Measurements from ENCODE around the gene IL11. TPM values are rescaled to one million over a fixed set of nuclear protein-coding genes. Genes with fewer than 3 reads are reported as not detected.
A peak's percentile ranks its signal among the peaks of the same experiment; 100 is the strongest.
"Not testable (repeated sequence)": the region's sequence is repeated elsewhere in the genome, so short reads cannot be mapped to it uniquely, and the experiment has no call there.

Gene IL11
- total RNA-seq = 0.19 and 0.83 TPM in 2 replicates
- 16.7 TPM for polyA plus RNA-seq (2012)

GRCh38 chr19:55370305-55370988 is at the start of gene IL11:
Gene IL11 (minus strand): TSS chr19:55370463. CDS start chr19:55370310, 153 bp downstream.
- DNase-seq (ENCODE audit: low read depth) = no peak

- no peak for DNase-seq (ENCODE audit: low read depth)
Observed at GRCh38 chr19:55419624-55420236, 49.5 kb upstream of the IL11 start.

- DNase-seq (ENCODE audit: low read depth) = no peak
Observed at GRCh38 chr19:55419103-55419502, 48.8 kb upstream of the IL11 start.

- peak; percentile 77 for DNase-seq (ENCODE audit: low read depth)
Observed at GRCh38 chr19:55418185-55418584, 47.9 kb upstream of the IL11 start.

- DNase-seq (ENCODE audit: low read depth) = no peak
Observed at GRCh38 chr19:55410168-55410567, 39.9 kb upstream of the IL11 start.

- not testable (repeated sequence) for DNase-seq (ENCODE audit: low read depth)
Observed at GRCh38 chr19:55409179-55409578, 38.9 kb upstream of the IL11 start.

- DNase-seq (ENCODE audit: low read depth) = no peak
Observed at GRCh38 chr19:55408533-55408872, 38.2 kb upstream of the IL11 start.

- DNase-seq (ENCODE audit: low read depth) = peak; percentile 100
Observed at GRCh38 chr19:55407800-55408532, 37.7 kb upstream of the IL11 start.

GRCh38 chr19:55407550-55407799 is 37.2 kb upstream of the IL11 start, which contains the start of gene UBE2S:
Gene UBE2S (minus strand): TSS chr19:55407788. CDS start chr19:55407589, 199 bp downstream.
- DNase-seq (ENCODE audit: low read depth) = not testable (repeated sequence)

- peak; percentile 30 for DNase-seq (ENCODE audit: low read depth)
Observed at GRCh38 chr19:55406826-55407549, 36.7 kb upstream of the IL11 start.

- DNase-seq (ENCODE audit: low read depth) = no peak
Observed at GRCh38 chr19:55406091-55406825, 36.0 kb upstream of the IL11 start.

GRCh38 chr19:55405638-55406037 is 35.4 kb upstream of the IL11 start:
- no peak for DNase-seq (ENCODE audit: low read depth)

GRCh38 chr19:55402509-55402908 is 32.2 kb upstream of the IL11 start:
- no peak for DNase-seq (ENCODE audit: low read depth)

GRCh38 chr19:55401390-55401789 is 31.1 kb upstream of the IL11 start:
- not testable (repeated sequence) for DNase-seq (ENCODE audit: low read depth)

GRCh38 chr19:55400281-55401087 is 30.2 kb upstream of the IL11 start:
- DNase-seq (ENCODE audit: low read depth) = no peak

- DNase-seq (ENCODE audit: low read depth) = no peak
Observed at GRCh38 chr19:55398200-55398925, 28.1 kb upstream of the IL11 start.

- no peak for DNase-seq (ENCODE audit: low read depth)
Observed at GRCh38 chr19:55392820-55393761, 22.8 kb upstream of the IL11 start.
